ENCODE measurements around the gene TBCK. TPM values are rescaled to one million over a fixed set of nuclear protein-coding genes. Genes with fewer than 3 reads are reported as not detected.

The TBCK gene
- polyA plus RNA-seq, 1 donor (not counting 4 experiments of a cell fraction or from before 2014, with no cell fraction given), result 19.3 TPM

GRCh38 chr4:106096454-106096853, 219.6 kb downstream of the TBCK start:
- Histone ChIP-seq H3K4me1 (ENCODE audit: control insufficient read depth, extremely low read depth, insufficient read depth, low read length) (no peaks in the 10 kb centered on the region), H3K9me1 (ENCODE audit: control insufficient read depth, extremely low read depth, insufficient read depth, low read length) (no peaks in the 10 kb centered on the region), H3K79me2 (ENCODE audit: control insufficient read depth, insufficient read depth, low read length) (no peaks in the 10 kb centered on the region), H3K9me3 (ENCODE audit: control insufficient read depth, low read depth, low read length) (no peaks in the 10 kb centered on the region), H4K20me1 (ENCODE audit: control insufficient read depth, extremely low read depth, insufficient read depth, low read length) (no peaks in the 10 kb centered on the region), H3K27ac (ENCODE audit: control insufficient read depth, insufficient read depth, low read length) (no peak overlapping the region), H3K9ac (ENCODE audit: control insufficient read depth, extremely low read depth, insufficient read depth, low read length) (no peak overlapping the region), H2AFZ (ENCODE audit: control insufficient read depth, low read length) (no peak overlapping the region), H3K36me3 (ENCODE audit: control insufficient read depth in 2 of 2, extremely low read depth in 1 of 2, insufficient read depth in 2 of 2, low read length in 2 of 2) (peaks cover 0 to 1% of the 10 kb centered on the region in 2 experiments), H3K4me3 (ENCODE audit: control insufficient read depth in 2 of 3, extremely low read depth in 1 of 3, insufficient read depth in 2 of 3, low read depth in 1 of 3, low read length in 3 of 3) (no peak overlapping the region), H3K4me2 (ENCODE audit: control insufficient read depth, extremely low read depth, insufficient read depth, low read depth, low read length) (no peak overlapping the region), H3K27me3 (ENCODE audit: control insufficient read depth, extremely low read depth, insufficient read depth, low read length) (no peaks in the 10 kb centered on the region)
- TF ChIP-seq CTCF (optimal IDR thresholded peaks at IDR 0.05 in 1 of 3, IDR thresholded peaks at IDR 0.05 in 1 of 3, conservative IDR thresholded peaks at IDR 0.05 in 1 of 3; ENCODE audit: extremely low read depth in 1 of 3, insufficient read depth in 2 of 3, low read length in 3 of 3) (no peak), EZH2 (IDR thresholded peaks at IDR 0.05; ENCODE audit: low read length) (no peak)
- FAIRE-seq, result no peak
- no peak for DNase-seq (ENCODE audit: low read depth, low spot score)
- dilution Hi-C loops (cut with MboI; ENCODE audit: extremely low pct_ligation_motif_present, low sequenced_read_pairs), result no loop called here

DNA sequence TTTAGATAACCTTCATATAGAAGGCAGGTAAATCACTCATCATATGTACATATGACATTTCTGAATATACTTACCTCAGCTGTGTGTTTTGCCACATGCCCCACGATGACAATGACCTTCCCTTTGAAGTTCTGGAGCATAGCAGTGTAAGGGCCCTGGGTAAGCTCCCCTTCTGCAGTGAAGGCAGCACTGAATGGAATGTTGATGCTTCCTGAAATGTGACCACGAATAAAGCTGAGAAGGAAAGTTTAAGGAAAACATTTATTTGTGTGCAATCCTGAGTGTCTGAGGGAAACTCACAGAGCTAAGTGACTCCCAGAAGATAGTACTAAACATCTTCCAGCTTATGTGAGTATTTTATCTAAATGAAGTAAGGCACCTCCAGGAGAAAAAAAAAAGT, 220.6 kb downstream of the TBCK start:
- Histone ChIP-seq H3K36me3 (ENCODE audit: control insufficient read depth in 2 of 2, extremely low read depth in 1 of 2, insufficient read depth in 2 of 2, low read length in 2 of 2) (peaks cover 0 to 3% of the 10 kb centered on the region in 2 experiments), H3K9ac (ENCODE audit: control insufficient read depth, extremely low read depth, insufficient read depth, low read length) (no peak overlapping the region), H4K20me1 (ENCODE audit: control insufficient read depth, extremely low read depth, insufficient read depth, low read length) (no peaks in the 10 kb centered on the region), H3K27me3 (ENCODE audit: control insufficient read depth, extremely low read depth, insufficient read depth, low read length) (no peaks in the 10 kb centered on the region), H3K4me1 (ENCODE audit: control insufficient read depth, extremely low read depth, insufficient read depth, low read length) (no peaks in the 10 kb centered on the region), H3K9me3 (ENCODE audit: control insufficient read depth, low read depth, low read length) (peaks cover 6% of the 10 kb centered on the region), H3K4me3 (ENCODE audit: control insufficient read depth in 2 of 3, extremely low read depth in 1 of 3, insufficient read depth in 2 of 3, low read depth in 1 of 3, low read length in 3 of 3) (no peak overlapping the region), H3K79me2 (ENCODE audit: control insufficient read depth, insufficient read depth, low read length) (no peaks in the 10 kb centered on the region), H3K27ac (ENCODE audit: control insufficient read depth, insufficient read depth, low read length) (no peak overlapping the region), H3K4me2 (ENCODE audit: control insufficient read depth, extremely low read depth, insufficient read depth, low read depth, low read length) (no peak overlapping the region), H2AFZ (ENCODE audit: control insufficient read depth, low read length) (no peak overlapping the region), H3K9me1 (ENCODE audit: control insufficient read depth, extremely low read depth, insufficient read depth, low read length) (no peaks in the 10 kb centered on the region)
- no peak for FAIRE-seq
- TF ChIP-seq CTCF (optimal IDR thresholded peaks at IDR 0.05 in 1 of 3, IDR thresholded peaks at IDR 0.05 in 1 of 3, conservative IDR thresholded peaks at IDR 0.05 in 1 of 3; ENCODE audit: extremely low read depth in 1 of 3, insufficient read depth in 2 of 3, low read length in 3 of 3), result no peak
- no peak for TF ChIP-seq EZH2 (IDR thresholded peaks at IDR 0.05; ENCODE audit: low read length)
- no peak for DNase-seq (ENCODE audit: low read depth, low spot score)
- dilution Hi-C loops (cut with MboI; ENCODE audit: extremely low pct_ligation_motif_present, low sequenced_read_pairs), result no loop called here
